ENCODE results near the gene CCSAP.

CCSAP gene

GRCh38 chr1:229316166-229316565, 26.7 kb downstream of the CCSAP start:
- TF ChIP-seq, protein P1, sequence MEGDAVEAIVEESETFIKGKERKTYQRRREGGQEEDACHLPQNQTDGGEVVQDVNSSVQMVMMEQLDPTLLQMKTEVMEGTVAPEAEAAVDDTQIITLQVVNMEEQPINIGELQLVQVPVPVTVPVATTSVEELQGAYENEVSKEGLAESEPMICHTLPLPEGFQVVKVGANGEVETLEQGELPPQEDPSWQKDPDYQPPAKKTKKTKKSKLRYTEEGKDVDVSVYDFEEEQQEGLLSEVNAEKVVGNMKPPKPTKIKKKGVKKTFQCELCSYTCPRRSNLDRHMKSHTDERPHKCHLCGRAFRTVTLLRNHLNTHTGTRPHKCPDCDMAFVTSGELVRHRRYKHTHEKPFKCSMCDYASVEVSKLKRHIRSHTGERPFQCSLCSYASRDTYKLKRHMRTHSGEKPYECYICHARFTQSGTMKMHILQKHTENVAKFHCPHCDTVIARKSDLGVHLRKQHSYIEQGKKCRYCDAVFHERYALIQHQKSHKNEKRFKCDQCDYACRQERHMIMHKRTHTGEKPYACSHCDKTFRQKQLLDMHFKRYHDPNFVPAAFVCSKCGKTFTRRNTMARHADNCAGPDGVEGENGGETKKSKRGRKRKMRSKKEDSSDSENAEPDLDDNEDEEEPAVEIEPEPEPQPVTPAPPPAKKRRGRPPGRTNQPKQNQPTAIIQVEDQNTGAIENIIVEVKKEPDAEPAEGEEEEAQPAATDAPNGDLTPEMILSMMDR (IDR thresholded peaks at IDR 0.05; ENCODE audit: low read depth, low read length, missing control alignments): no peak
- DNase-seq (ENCODE audit: low read depth): no peak

DNA sequence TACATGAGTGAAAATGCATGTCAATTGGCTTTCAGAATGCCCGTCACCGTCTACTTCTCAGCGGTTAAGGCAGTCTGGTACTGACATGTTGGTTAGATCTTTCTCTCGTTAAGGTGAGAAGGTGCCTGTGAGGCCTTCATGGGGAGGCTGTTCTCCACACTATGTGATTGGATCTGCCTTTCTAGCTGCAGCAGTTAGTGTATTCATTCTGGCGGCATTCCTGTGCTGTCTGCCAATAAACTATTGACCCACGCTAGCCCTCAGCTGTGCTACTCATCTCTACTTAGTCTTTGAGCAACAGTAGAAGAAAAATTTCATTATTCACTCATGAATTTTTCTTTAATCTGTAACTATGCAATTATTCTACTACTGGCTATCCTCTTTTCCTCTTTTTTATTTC, 32.0 kb downstream of the CCSAP start:
- no peak for DNase-seq (ENCODE audit: low read depth)
- no peak overlapping the region for H3K4me3 ChIP-seq (ENCODE audit: low read depth, low read length)
- TF ChIP-seq, protein P1 (IDR thresholded peaks at IDR 0.05; ENCODE audit: low read depth, low read length, missing control alignments): no peak

More at GRCh38 chr1:229316166-229316565, 26.7 kb downstream of the CCSAP start:
- H3K4me3 ChIP-seq (ENCODE audit: low read depth, low read length): no peak overlapping the region

DNA sequence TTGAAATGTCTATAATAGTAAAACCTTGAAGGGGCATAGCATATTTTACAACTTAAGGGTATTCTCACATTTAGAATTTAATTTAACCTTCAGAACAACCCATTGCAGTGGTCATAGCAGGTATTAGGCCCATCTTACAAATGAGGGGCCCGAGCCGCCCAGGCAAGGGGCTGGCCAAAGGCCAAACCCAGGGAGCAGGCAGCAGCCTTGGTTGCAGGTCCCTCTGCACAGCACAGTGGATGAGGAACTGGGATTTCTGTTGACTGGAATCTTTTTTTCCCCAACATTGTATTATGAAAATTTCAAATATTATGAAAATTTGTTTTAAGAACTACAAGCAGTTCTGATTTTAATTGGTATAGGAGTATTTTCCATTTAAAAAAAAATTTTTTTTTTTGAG, 33.2 kb downstream of the CCSAP start:
- H3K4me3 ChIP-seq (ENCODE audit: low read depth, low read length): no peak overlapping the region
- DNase-seq (ENCODE audit: low read depth): no peak
- TF ChIP-seq, protein P1 (IDR thresholded peaks at IDR 0.05; ENCODE audit: low read depth, low read length, missing control alignments): no peak

DNA sequence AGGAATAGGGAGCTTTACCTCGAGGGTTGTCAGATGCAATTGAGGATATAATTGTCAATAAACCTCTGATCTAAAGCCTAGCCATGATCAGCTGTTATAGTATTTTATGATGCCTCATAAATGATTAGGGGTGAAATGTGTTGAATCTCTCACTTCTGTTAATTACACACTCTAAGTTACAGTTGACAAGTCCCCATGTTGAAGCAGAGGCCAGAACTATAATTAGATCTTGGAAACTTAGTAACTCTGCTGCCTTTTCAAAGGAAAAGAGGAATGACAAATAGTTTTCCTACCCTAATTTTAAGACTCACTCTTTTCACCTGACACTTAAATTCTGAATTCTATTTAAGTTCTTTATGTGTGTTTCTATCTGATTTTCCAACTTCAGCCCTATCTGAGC, 33.8 kb downstream of the CCSAP start:
- TF ChIP-seq, protein P1 (IDR thresholded peaks at IDR 0.05; ENCODE audit: low read depth, low read length, missing control alignments): no peak
- DNase-seq (ENCODE audit: low read depth): no peak
- H3K4me3 ChIP-seq (ENCODE audit: low read depth, low read length): no peak overlapping the region

GRCh38 chr1:229305392-229305791, 37.5 kb downstream of the CCSAP start:
- TF ChIP-seq, protein P1 (IDR thresholded peaks at IDR 0.05; ENCODE audit: low read depth, low read length, missing control alignments): no peak
- no peak overlapping the region for H3K4me3 ChIP-seq (ENCODE audit: low read depth, low read length)
- DNase-seq (ENCODE audit: low read depth): no peak

GRCh38 chr1:229303855-229304254, 39.0 kb downstream of the CCSAP start:
- TF ChIP-seq, protein P1 (IDR thresholded peaks at IDR 0.05; ENCODE audit: low read depth, low read length, missing control alignments): no peak
- DNase-seq (ENCODE audit: low read depth): no peak
- no peak overlapping the region for H3K4me3 ChIP-seq (ENCODE audit: low read depth, low read length)

DNA sequence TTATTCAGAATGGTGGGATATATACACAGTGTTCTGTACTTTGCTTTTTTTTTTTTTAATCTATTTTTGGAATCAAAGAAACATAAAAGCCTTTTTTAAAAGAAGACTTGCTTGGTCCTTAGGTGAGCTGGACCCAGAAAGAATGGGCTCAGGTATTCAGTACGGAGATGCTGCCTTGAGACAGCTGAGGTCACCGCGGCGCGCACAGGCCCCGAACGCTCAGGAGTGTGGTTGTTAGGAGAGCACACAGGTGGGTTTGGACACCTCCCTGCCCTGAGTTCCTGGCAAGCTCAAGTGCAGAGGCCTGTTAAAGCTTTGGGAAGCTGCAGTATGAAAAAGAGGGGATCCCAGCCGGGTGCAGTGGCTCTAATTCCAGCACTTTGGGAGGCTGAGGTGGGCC, 40.1 kb downstream of the CCSAP start:
- no peak for DNase-seq (ENCODE audit: low read depth)
- TF ChIP-seq, protein P1 (IDR thresholded peaks at IDR 0.05; ENCODE audit: low read depth, low read length, missing control alignments): no peak
- H3K4me3 ChIP-seq (ENCODE audit: low read depth, low read length): no peak overlapping the region
